LNCAP (cell line): Measurements from ENCODE around the gene APOH.

Experiments
- CTCF ChIP-seq: fragments of 450-650 bp; IDR thresholded peaks from 2 replicates; pipeline ENCODE4 v1.5.1; 2017; ENCODE audit warnings: mild to moderate bottlenecking

The APOH gene

GRCh38 chr17:66270106-66270505, 40.9 kb upstream of the APOH start:
- TF ChIP-seq CTCF = no peak

- TF ChIP-seq CTCF = no peak
Observed at GRCh38 chr17:66268247-66268927, 39.2 kb upstream of the APOH start.

GRCh38 chr17:66264696-66265095, 35.5 kb upstream of the APOH start:
- no peak for TF ChIP-seq CTCF

DNA sequence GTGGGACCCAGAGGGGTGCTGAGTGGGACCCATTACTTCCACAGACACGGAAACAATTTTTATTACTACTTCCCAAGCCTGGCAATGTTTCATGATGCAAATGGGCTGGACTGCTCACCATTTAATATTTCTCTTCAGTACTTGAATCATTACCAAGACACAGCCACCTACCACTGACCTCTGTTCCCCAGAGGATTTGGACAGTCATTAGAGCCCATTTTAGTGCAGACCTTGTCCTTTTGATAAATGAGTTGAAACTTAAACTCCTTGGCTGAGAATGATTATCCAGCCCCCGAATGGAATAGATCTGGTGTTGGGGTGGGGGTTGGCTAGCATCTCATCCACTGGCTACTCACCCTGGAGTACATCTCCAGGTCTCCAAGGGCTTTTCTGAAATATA, 33.6 kb upstream of the APOH start:
- no peak for TF ChIP-seq CTCF

GRCh38 chr17:66260688-66261087, 31.5 kb upstream of the APOH start:
- no peak for TF ChIP-seq CTCF

DNA sequence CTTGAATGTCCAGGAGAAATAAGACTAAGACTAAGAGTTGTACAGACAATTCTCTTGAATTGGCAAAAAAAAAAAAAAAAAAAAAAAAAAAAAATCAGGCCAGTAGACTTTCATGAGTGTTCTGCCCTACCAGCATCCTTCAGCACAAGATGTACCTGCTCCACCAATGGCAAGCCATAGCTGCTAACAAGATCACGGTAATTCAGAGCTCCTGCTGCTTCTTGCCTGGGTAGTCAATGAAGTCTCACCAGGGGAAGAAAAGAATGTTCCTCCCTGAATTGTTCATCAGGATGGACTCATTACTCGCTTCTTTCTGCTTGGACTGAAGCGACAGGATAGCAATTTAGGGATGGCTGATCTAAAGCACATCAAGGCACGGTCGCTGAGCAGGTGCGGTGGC, 31.1 kb upstream of the APOH start:
- TF ChIP-seq CTCF = no peak

DNA sequence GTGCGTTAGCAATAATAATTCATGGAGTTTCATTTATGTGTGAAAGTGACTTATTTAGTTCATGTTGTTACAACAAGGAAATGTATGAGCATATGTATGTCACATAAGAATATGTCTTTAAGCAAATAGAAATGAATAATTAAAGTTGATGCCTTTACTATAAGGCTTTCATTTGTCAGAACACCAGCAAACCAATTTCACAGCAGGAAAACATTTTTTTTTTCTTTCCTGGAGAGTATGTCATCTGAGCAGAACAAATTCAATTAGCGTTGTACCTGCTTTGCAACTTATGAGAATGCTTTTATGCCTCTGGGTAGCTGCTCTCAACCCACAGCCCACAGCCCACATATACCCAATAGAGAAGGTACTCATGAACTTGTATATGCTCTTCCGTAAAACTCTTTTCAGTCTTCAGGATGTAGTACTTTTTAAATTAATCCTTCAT, 26.3 kb upstream of the APOH start:
- TF ChIP-seq CTCF = no peak

GRCh38 chr17:66255112-66255511, 25.9 kb upstream of the APOH start:
- TF ChIP-seq CTCF = peak; percentile 77
